ENCODE results near the gene ZDHHC21. TPM values are rescaled to one million over a fixed set of nuclear protein-coding genes. Genes with fewer than 3 reads are reported as not detected.
A peak's percentile ranks its signal among the peaks of the same experiment; 100 is the strongest.

ZDHHC21 gene
- total and polyA plus RNA-seq, 2 of the 8 experiments (the other 6 are each of a cell fraction or from before 2014, with no cell fraction given), result 1.9 to 6.0 TPM

DNA sequence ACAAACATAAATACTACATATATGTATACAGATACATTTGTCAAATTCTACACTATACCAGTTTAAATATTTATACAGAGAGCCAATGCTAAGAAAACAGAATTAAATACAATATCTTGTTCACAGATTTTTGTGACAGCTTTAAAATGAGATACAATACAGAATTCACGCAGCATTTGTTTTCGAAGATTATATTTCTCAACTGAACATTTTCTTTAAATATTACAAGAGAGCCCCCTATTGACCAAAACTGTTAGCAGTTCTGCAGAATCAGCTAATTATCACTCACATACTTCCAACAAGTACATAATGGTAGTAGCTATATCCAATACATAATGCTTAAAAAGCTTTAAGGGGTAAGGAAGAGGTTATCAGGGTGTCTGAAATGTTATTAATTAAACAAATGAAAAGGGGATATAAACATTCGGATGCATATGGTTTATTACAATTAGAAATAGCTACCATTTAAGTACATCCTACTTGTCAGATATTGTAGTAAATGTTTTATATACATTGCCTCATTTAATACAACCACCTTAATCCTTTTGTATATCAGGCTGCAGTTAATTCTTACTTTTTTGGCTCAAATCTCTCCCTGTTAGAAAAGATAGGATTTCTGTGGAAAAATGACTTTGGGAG lies 31.7 kb downstream of the ZDHHC21 start (continued):
- TF ChIP-seq CTCF (IDR thresholded peaks at IDR 0.05; ENCODE audit: control extremely low read depth in 1 of 3, insufficient read depth in 1 of 3, low read depth in 1 of 3, low read length in 3 of 3) (peak in 2 of 3 experiments; percentile 16 to 41; a peak in 2 of 4 replicates), RAD21 (IDR thresholded peaks at IDR 0.05 in 1 of 2, conservative IDR thresholded peaks at IDR 0.05 in 1 of 2; ENCODE audit: low read depth in 2 of 2, low read length in 2 of 2) (peak; percentile 48 to 53), SIRT6 (IDR thresholded peaks at IDR 0.05; ENCODE audit: low read length) (no peak)
- TF ChIP-seq, protein P1, sequence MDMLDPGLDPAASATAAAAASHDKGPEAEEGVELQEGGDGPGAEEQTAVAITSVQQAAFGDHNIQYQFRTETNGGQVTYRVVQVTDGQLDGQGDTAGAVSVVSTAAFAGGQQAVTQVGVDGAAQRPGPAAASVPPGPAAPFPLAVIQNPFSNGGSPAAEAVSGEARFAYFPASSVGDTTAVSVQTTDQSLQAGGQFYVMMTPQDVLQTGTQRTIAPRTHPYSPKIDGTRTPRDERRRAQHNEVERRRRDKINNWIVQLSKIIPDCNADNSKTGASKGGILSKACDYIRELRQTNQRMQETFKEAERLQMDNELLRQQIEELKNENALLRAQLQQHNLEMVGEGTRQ (IDR thresholded peaks at IDR 0.05; ENCODE audit: low read length), result no peak
- TF ChIP-seq, protein P2, sequence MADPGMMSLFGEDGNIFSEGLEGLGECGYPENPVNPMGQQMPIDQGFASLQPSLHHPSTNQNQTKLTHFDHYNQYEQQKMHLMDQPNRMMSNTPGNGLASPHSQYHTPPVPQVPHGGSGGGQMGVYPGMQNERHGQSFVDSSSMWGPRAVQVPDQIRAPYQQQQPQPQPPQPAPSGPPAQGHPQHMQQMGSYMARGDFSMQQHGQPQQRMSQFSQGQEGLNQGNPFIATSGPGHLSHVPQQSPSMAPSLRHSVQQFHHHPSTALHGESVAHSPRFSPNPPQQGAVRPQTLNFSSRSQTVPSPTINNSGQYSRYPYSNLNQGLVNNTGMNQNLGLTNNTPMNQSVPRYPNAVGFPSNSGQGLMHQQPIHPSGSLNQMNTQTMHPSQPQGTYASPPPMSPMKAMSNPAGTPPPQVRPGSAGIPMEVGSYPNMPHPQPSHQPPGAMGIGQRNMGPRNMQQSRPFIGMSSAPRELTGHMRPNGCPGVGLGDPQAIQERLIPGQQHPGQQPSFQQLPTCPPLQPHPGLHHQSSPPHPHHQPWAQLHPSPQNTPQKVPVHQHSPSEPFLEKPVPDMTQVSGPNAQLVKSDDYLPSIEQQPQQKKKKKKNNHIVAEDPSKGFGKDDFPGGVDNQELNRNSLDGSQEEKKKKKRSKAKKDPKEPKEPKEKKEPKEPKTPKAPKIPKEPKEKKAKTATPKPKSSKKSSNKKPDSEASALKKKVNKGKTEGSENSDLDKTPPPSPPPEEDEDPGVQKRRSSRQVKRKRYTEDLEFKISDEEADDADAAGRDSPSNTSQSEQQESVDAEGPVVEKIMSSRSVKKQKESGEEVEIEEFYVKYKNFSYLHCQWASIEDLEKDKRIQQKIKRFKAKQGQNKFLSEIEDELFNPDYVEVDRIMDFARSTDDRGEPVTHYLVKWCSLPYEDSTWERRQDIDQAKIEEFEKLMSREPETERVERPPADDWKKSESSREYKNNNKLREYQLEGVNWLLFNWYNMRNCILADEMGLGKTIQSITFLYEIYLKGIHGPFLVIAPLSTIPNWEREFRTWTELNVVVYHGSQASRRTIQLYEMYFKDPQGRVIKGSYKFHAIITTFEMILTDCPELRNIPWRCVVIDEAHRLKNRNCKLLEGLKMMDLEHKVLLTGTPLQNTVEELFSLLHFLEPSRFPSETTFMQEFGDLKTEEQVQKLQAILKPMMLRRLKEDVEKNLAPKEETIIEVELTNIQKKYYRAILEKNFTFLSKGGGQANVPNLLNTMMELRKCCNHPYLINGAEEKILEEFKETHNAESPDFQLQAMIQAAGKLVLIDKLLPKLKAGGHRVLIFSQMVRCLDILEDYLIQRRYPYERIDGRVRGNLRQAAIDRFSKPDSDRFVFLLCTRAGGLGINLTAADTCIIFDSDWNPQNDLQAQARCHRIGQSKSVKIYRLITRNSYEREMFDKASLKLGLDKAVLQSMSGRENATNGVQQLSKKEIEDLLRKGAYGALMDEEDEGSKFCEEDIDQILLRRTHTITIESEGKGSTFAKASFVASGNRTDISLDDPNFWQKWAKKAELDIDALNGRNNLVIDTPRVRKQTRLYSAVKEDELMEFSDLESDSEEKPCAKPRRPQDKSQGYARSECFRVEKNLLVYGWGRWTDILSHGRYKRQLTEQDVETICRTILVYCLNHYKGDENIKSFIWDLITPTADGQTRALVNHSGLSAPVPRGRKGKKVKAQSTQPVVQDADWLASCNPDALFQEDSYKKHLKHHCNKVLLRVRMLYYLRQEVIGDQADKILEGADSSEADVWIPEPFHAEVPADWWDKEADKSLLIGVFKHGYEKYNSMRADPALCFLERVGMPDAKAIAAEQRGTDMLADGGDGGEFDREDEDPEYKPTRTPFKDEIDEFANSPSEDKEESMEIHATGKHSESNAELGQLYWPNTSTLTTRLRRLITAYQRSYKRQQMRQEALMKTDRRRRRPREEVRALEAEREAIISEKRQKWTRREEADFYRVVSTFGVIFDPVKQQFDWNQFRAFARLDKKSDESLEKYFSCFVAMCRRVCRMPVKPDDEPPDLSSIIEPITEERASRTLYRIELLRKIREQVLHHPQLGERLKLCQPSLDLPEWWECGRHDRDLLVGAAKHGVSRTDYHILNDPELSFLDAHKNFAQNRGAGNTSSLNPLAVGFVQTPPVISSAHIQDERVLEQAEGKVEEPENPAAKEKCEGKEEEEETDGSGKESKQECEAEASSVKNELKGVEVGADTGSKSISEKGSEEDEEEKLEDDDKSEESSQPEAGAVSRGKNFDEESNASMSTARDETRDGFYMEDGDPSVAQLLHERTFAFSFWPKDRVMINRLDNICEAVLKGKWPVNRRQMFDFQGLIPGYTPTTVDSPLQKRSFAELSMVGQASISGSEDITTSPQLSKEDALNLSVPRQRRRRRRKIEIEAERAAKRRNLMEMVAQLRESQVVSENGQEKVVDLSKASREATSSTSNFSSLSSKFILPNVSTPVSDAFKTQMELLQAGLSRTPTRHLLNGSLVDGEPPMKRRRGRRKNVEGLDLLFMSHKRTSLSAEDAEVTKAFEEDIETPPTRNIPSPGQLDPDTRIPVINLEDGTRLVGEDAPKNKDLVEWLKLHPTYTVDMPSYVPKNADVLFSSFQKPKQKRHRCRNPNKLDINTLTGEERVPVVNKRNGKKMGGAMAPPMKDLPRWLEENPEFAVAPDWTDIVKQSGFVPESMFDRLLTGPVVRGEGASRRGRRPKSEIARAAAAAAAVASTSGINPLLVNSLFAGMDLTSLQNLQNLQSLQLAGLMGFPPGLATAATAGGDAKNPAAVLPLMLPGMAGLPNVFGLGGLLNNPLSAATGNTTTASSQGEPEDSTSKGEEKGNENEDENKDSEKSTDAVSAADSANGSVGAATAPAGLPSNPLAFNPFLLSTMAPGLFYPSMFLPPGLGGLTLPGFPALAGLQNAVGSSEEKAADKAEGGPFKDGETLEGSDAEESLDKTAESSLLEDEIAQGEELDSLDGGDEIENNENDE (IDR thresholded peaks at IDR 0.05; ENCODE audit: insufficient replicate concordance, low read length), result no peak
